ENCODE measurements around the gene CERS5.

CERS5 gene

DNA sequence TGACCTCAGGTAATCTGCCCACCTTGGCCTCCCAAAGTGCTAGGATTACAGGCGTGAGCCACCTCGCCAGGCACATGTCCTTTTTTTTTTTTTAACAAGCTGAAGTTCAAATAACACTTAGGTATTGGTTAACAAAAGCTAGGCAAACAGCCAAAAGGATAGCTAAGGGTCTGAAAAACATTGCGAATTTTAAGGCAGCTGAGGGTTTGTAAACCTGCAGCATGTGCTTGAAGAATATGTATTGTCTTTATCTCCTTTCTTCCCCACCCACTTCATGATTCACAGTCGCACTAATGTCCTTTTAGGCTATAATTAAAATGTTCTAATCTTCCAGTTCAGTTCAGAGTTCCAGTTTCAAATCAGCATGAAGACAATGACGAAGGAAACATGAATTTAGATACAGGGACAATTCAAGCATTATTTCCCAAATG is 30.1 kb upstream of the CERS5 start:
- no peak overlapping the region for H3K27ac ChIP-seq (ENCODE audit: low read depth, low read length)
- H3F3A ChIP-seq (ENCODE audit: insufficient read depth): no peaks in the 10 kb centered on the region; the same call in 1 of the 2 replicates
- H3K4me3 ChIP-seq (ENCODE audit: insufficient read depth, low read length, poor library complexity, severe bottlenecking): no peak overlapping the region
- H2AFZ ChIP-seq (ENCODE audit: low read depth, low read length, severe bottlenecking): no peak overlapping the region
- H3K36me3 ChIP-seq (ENCODE audit: low read length): peaks cover 6% of the 10 kb centered on the region; the same call in 1 of the 2 replicates
- H3K9ac ChIP-seq (ENCODE audit: low read length): no peak overlapping the region
- H3K79me2 ChIP-seq (ENCODE audit: insufficient read depth, low read length): no peaks in the 10 kb centered on the region
- no peaks in the 10 kb centered on the region for H4K20me1 ChIP-seq (ENCODE audit: low read depth, low read length)
- TF ChIP-seq, protein P1, sequence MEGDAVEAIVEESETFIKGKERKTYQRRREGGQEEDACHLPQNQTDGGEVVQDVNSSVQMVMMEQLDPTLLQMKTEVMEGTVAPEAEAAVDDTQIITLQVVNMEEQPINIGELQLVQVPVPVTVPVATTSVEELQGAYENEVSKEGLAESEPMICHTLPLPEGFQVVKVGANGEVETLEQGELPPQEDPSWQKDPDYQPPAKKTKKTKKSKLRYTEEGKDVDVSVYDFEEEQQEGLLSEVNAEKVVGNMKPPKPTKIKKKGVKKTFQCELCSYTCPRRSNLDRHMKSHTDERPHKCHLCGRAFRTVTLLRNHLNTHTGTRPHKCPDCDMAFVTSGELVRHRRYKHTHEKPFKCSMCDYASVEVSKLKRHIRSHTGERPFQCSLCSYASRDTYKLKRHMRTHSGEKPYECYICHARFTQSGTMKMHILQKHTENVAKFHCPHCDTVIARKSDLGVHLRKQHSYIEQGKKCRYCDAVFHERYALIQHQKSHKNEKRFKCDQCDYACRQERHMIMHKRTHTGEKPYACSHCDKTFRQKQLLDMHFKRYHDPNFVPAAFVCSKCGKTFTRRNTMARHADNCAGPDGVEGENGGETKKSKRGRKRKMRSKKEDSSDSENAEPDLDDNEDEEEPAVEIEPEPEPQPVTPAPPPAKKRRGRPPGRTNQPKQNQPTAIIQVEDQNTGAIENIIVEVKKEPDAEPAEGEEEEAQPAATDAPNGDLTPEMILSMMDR (IDR thresholded peaks at IDR 0.05; ENCODE audit: insufficient read depth, low read length, poor library complexity, severe bottlenecking): no peak
- TF ChIP-seq EZH2phosphoT487 (conservative IDR thresholded peaks at IDR 0.05; ENCODE audit: low read length): no peak
- no peaks in the 10 kb centered on the region for H3K27me3 ChIP-seq (ENCODE audit: low read length)
- H3K9me2 ChIP-seq (replicated peaks; ENCODE audit: insufficient read depth, low read length): no peaks in the 10 kb centered on the region
- H3K9me3 ChIP-seq (ENCODE audit: insufficient read depth, low read length): no peaks in the 10 kb centered on the region
- no peak overlapping the region for H3K4me2 ChIP-seq (ENCODE audit: low read depth, low read length, poor library complexity, severe bottlenecking)

DNA sequence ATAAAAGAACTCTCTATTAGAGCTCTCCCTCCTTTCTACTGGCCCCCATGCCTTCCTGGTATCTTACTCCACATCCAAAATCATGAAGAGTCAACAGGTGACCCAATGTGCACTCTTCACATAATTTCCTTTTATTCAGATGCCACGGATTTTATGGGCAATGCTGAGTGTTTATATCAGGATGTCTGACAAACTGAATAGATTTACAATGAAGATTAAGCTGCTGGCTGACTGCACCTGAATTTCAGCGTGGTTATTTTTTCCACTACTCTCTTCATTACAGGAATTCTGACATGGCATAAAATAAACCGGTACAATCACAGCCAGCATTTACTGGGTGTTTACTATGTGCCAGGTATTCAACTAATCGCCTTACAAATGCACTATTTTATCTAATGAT is 29.4 kb upstream of the CERS5 start:
- Histone ChIP-seq H3K4me3 (ENCODE audit: insufficient read depth, low read length, poor library complexity, severe bottlenecking) (no peak overlapping the region), H3K4me2 (ENCODE audit: low read depth, low read length, poor library complexity, severe bottlenecking) (no peak overlapping the region), H3K9me3 (ENCODE audit: insufficient read depth, low read length) (no peaks in the 10 kb centered on the region), H3K9me2 (replicated peaks; ENCODE audit: insufficient read depth, low read length) (no peaks in the 10 kb centered on the region), H3K79me2 (ENCODE audit: insufficient read depth, low read length) (no peaks in the 10 kb centered on the region), H3K36me3 (ENCODE audit: low read length) (peaks cover 6% of the 10 kb centered on the region; the same call in 1 of the 2 replicates), H3K9ac (ENCODE audit: low read length) (no peak overlapping the region), H3K27ac (ENCODE audit: low read depth, low read length) (no peak overlapping the region), H3K27me3 (ENCODE audit: low read length) (no peaks in the 10 kb centered on the region), H2AFZ (ENCODE audit: low read depth, low read length, severe bottlenecking) (no peak overlapping the region), H4K20me1 (ENCODE audit: low read depth, low read length) (no peaks in the 10 kb centered on the region), H3F3A (ENCODE audit: insufficient read depth) (no peaks in the 10 kb centered on the region; the same call in 1 of the 2 replicates)
- TF ChIP-seq, protein P1 (IDR thresholded peaks at IDR 0.05; ENCODE audit: insufficient read depth, low read length, poor library complexity, severe bottlenecking): no peak
- TF ChIP-seq EZH2phosphoT487 (conservative IDR thresholded peaks at IDR 0.05; ENCODE audit: low read length): no peak

DNA sequence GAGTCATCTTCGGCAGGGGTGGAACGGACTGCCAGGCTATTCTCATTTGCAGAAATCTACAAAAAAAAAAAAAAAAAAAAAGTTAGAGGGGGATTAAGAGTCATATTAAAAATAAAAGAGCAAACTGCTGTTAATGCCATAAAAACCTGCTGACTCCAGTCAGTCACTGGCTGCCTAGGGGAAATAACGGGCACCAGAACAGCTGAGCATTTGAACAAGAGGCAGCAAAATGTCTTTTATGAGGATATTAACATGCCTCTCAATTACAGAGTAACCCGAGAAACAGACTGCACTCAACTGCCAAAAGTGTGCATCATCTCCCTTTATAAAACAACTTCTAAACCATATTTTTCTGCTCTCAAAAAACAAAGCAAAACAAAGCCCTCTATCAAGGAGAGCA is 28.7 kb upstream of the CERS5 start:
- Histone ChIP-seq H3K9me2 (replicated peaks; ENCODE audit: insufficient read depth, low read length) (no peaks in the 10 kb centered on the region), H3K79me2 (ENCODE audit: insufficient read depth, low read length) (no peaks in the 10 kb centered on the region), H3K9me3 (ENCODE audit: insufficient read depth, low read length) (no peaks in the 10 kb centered on the region), H2AFZ (ENCODE audit: low read depth, low read length, severe bottlenecking) (no peak overlapping the region), H3K4me2 (ENCODE audit: low read depth, low read length, poor library complexity, severe bottlenecking) (no peak overlapping the region), H3K27me3 (ENCODE audit: low read length) (no peaks in the 10 kb centered on the region), H3F3A (ENCODE audit: insufficient read depth) (no peaks in the 10 kb centered on the region; the same call in 1 of the 2 replicates), H3K36me3 (ENCODE audit: low read length) (peaks cover 6% of the 10 kb centered on the region; the same call in 1 of the 2 replicates), H3K9ac (ENCODE audit: low read length) (no peak overlapping the region), H3K4me3 (ENCODE audit: insufficient read depth, low read length, poor library complexity, severe bottlenecking) (no peak overlapping the region), H4K20me1 (ENCODE audit: low read depth, low read length) (no peaks in the 10 kb centered on the region), H3K27ac (ENCODE audit: low read depth, low read length) (no peak overlapping the region)
- TF ChIP-seq, protein P1 (IDR thresholded peaks at IDR 0.05; ENCODE audit: insufficient read depth, low read length, poor library complexity, severe bottlenecking): no peak
- no peak for TF ChIP-seq EZH2phosphoT487 (conservative IDR thresholded peaks at IDR 0.05; ENCODE audit: low read length)

Measured in SU-DHL-6 (cell line).